ENCODE results near the gene MYL5.
"Not testable (repeated sequence)": the region's sequence is repeated elsewhere in the genome, so short reads cannot be mapped to it uniquely, and the experiment has no call there.

The MYL5 gene

GRCh38 chr4:683982-684622, 9.8 kb downstream of the MYL5 start:
- DNase-seq = peak in 36 of 56 donors; percentile 14 to 77 (median 54)

DNA sequence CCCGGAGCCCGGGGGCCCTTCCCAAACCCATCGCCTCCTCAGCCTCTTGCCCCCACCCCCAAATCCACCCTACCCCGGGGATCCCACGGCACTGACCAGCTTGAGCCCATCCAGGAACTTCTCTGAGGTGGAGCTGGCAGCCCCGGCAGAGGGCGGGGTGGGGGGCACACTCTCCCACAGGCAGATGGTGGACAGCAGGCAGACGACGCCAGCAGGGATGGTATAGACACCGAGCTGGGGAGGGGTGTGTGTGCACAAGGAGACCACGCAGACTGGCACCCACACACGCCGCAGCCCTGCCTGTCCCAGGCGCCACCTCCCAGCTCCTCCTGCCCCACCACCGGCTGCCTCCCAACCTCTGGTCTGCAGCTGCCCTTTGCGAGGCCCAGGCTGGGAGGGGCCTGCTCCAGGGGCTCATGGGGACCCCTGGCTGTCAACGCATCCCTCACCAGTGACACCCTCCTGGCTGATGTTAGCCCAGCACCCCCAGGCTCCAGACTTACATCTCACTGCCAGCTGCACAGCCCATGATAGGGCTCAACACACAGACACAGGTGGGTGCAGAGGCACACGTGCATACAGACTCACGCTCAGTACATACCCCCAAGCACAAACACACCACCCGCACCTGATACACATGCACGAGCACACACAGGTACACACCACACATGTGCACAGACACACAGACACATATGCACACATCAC, 10.4 kb downstream of the MYL5 start:
- DNase-seq = no peak

- DNase-seq = no peak
Measured at GRCh38 chr4:685679-686412, 11.5 kb downstream of the MYL5 start.

DNA sequence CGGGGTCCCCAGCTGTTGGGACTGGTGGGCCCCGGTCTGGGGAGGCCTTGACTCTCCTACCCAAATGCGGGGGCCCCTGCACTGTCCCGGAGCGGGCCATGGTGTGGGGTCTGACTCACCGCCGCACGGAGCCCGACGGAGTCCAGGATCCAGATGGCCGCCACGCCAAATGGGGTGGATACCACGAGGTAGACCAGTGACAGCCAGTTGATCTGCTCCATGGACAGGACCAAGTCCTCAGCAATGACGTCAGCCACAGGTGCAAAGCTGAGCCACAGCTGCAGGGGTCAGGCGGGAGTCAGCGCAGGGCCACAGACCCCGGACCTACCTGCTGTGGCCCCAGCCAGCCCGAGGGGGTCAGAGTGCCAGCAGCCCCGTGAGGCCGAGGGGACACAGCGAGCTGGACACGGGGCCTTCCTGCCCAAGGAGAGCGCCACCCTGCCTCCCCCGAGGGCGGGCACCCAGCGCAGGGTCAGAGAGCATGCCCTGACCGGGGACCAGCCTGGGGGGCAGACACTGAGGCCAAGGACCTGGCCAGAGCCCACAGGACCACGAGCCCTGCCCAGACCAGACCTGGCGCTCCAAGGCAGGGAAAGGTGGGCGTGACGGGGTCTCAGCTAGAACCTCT, 12.2 kb downstream of the MYL5 start:
- DNase-seq = no peak

DNA sequence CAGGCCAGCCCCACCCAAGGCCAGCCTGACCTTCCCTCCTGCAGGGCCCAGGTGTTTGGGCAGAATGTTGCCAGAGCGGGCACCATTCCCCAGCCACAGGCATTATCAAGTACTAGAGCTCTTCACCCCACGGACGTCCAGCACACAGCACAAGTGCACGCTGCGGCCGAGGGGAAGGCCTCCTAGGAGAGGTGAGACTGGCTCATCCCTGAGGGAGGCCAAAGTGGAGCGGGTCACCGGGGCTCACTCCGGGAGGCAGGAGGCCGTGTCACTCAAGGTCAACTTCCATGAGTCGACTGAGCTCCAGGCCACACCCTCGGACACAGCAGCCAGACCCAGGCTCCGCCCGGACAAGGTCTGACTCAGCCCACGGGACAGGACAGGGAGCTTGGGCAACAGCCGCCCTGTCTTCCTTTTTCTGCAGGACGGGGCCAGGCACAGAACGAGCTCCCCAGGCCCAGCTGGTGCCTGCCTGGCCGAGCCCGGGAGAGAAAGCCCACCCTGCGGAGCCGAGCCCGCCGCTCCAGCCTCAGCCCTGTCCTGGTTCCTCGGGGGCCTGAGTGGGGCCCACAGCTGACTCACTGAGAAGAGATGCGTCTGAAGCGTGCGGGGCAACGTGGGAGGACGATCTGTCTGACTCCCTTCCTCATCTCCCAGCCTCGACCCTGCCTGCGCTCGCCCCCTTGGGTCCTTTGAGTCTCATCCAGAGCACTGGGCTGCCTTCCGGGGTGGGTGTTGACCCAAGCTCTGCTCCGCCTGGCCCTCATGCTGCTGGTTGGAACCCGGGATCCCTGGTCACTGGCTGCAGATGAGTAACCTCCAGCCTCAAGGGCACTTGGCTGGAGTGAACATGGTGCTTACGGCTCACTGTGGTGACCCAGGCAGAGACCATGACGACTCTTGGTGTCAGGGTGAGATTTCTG, 13.0 kb downstream of the MYL5 start:
- DNase-seq = no peak

GRCh38 chr4:687971-688853, 13.9 kb downstream of the MYL5 start:
- DNase-seq = no peak

GRCh38 chr4:688854-689681, 14.7 kb downstream of the MYL5 start, which contains the start of gene SLC49A3:
Gene SLC49A3, minus strand, starts transcription at chr4:689151. Its CDS starts 24 bp downstream, at chr4:689127.
- DNase-seq = no peak

DNA sequence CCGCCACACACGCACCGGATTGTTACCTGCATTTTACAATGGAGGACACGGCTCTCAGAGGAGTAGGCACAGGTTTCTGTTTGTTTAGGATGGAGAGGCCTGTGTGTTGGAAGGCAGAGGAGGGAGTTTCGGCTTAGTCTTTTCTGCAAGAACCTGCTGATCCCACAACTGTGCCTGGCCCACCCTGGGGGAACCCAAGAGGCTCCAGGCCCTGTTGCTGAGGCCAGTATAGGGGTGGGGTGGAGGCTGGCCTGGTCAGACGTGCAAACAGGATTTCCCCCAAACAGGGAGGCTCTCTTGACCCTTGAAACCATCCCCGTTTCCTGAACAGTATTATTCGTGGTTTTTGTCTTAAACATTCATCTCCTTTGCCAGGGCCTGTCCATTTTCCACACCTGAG, 15.4 kb downstream of the MYL5 start:
- no peak for DNase-seq

DNA sequence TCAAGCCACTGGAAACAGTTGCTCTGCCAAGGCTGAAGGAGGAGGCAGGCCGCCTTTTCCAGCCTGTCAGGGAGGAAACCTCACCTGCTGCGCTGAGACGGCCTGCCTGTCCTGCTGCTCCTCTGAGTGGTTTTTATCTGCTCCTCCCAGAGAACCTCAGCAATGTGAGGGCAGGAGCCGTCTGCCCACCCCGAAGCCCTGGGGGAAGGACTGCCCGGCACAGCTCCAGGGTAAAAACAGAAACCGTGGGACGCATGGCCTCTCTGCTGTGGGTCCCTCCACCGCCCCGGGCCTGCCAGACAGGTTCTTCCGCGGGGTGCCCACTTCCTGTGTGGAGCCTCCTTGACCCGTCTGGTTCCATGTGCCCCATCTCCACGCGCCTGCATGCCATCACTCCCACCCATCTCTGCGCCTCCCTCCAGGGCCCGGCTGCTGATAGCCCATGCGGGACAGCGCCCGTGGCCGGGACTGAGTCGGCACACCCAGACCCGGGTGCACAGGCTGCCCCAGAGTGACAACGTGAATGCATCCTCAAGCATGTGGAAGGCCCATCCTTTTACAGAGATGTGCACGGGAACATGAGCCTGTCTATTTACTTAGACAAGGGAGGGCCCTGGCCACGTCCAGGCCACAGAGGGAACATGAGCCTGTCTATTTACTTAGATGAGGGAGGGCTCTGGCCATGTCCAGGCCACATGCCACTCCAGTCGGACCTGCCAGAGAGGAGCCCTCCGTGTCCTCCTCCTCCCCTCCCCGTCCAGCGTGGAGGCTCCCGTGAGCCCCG, 18.6 kb downstream of the MYL5 start:
- DNase-seq = no peak

GRCh38 chr4:694341-694940, 20.1 kb downstream of the MYL5 start:
- DNase-seq = not testable (repeated sequence)

- DNase-seq = no peak
Measured at GRCh38 chr4:699816-700580, 25.7 kb downstream of the MYL5 start.

DNA sequence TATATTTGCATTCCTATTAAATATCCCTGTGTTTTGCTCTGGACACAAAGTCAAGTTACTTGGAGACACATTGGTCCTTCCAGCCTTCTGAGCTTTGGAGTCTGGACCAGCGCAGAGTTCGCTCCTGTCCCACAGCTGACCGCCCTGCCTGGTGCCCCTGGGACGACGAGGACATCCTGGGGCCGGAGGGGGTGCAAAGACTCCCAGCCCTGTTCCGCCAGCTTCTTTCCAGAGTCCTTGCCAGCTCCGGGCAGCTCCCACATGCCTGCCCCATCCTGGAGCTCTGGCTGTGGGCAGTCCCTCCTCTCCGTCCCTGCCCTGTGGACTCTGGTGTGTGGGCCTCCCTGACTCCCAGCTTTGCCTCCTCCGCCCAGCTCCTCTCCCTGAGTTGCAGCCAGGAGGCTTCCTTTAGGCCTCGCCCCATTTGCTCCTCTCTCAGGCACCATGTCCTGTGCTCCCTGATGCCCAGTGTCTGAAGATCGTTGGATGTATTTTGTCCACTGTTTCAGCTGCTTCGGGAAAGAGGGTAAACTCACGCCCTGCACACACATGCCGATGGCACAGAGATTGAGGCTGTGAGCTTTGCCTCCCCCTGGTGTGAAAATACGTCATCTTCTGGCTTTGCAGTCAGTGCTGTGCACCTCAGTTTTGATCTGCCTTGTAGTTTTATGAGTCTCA, 26.4 kb downstream of the MYL5 start:
- no peak for DNase-seq

DNA sequence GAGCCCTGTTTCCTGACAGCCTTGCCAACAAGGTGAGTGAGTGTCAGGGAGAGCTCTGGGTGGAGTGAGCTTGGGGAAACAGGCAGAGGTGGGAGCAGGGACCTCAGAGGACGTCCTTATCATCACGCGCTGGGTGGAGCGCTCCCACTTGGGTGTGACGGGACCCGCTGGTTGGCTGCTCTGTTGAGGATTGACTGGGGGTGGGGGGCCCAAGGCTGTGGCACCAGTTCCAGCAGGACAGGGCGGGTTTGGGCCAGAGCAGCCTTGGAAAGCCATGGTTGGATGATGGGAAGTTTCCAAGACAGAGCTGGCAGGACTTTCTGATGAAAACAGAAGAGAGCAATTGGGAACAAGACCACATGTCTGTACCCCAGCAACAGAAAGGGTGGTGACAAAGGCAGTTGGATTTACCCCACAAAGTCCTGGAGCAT, 28.3 kb downstream of the MYL5 start:
- peak in 2 of 56 donors; percentile 26 to 47 for DNase-seq

DNA sequence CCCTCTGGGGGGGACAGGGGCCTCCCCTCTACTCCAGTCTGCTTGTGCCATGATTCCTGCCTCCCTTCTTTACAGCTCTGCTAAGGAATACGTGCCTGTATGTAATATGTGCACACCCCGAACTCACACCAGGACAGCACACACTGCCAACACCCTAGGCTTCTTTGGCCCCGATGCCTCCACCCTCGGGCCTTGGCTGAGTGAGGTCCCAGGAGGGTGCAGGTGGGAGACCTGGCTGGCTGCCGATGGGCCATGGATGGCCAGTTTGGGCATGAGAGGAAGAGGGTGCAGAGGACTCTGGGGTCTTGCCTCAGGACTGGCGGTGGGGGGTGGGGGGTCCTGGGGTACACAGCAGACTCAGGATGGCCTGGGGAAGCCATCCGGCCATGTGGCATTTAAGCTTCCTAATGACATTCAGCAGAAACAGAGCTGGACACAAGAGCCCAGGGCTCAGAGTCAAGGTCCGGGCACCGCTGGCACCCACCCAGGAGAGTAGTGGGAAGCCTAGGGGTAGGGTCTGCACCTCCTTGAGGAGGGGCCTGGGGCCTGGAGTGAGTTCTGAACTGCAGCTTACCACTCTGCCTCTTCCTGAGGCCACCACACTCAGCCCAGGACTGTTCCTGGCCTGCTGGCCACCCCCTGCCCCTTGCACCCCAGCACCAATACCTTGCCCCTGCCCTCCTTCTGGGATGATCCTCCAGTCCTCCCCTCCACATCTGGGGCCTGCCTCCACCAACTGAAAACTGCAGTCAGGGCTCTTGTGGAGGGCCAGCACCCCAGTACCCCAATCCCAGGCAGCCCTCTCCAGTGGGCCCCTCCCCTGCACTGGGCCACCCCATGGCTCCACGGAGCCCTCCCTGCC, 29.2 kb downstream of the MYL5 start:
- no peak for DNase-seq

All from amygdala (tissue), 56 donors.